Prostate gland (tissue), 2 donors: ENCODE measurements around the gene TJP2.

Experiments
- POLR2AphosphoS5 ChIP-seq: sonication (generic); formaldehyde crosslinking; IDR thresholded peaks from one replicate; pipeline ENCODE4 v1.6.1; 2017; ENCODE audit warnings: antibody characterized with exemption
- TF ChIP-seq, protein P1 (sequence below), 4 experiments: fragments of 200-600 bp in 2 of 4; fragments of 450-650 bp in 2 of 4; sonication (generic) in 2 of 4; IDR thresholded peaks; 1 replicate in 3 of 4; 2 replicates in 1 of 4; pipeline ENCODE4 v1.5.1; 2016 to 2019; ENCODE audit warnings: antibody characterized with exemption in 4 of 4, mild to moderate bottlenecking in 2 of 4, moderate library complexity in 2 of 4

- TF ChIP-seq, protein P1, sequence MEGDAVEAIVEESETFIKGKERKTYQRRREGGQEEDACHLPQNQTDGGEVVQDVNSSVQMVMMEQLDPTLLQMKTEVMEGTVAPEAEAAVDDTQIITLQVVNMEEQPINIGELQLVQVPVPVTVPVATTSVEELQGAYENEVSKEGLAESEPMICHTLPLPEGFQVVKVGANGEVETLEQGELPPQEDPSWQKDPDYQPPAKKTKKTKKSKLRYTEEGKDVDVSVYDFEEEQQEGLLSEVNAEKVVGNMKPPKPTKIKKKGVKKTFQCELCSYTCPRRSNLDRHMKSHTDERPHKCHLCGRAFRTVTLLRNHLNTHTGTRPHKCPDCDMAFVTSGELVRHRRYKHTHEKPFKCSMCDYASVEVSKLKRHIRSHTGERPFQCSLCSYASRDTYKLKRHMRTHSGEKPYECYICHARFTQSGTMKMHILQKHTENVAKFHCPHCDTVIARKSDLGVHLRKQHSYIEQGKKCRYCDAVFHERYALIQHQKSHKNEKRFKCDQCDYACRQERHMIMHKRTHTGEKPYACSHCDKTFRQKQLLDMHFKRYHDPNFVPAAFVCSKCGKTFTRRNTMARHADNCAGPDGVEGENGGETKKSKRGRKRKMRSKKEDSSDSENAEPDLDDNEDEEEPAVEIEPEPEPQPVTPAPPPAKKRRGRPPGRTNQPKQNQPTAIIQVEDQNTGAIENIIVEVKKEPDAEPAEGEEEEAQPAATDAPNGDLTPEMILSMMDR (IDR thresholded peaks at IDR 0.05), result no peak
- no peak for TF ChIP-seq POLR2AphosphoS5
Observed at GRCh38 chr9:69232135-69232534, 58.1 kb downstream of the TJP2 start.
